ENCODE results near the gene SPOUT1. TPM values are rescaled to one million over a fixed set of nuclear protein-coding genes. Genes with fewer than 3 reads are reported as not detected.

Gene SPOUT1
- total and polyA plus RNA-seq, 2 experiments from 2014 or later, result 15.9 to 43.0 TPM

GRCh38 chr9:128838338-128838737 is 8.7 kb upstream of the SPOUT1 start:
- TF ChIP-seq EZH2 (IDR thresholded peaks at IDR 0.05; ENCODE audit: insufficient read depth, poor library complexity, severe bottlenecking) (no peak), EZH2phosphoT487 (IDR thresholded peaks at IDR 0.05; ENCODE audit: insufficient read depth, low read depth) (no peak)
- H3K4me3 ChIP-seq, result no peak overlapping the region
- H3K4me2 ChIP-seq (ENCODE audit: unreplicated experiment), result no peak overlapping the region
- no peak overlapping the region for H3K9ac ChIP-seq
- no peaks in the 10 kb centered on the region for H3K36me3 ChIP-seq (ENCODE audit: low read depth)
- H3K79me2 ChIP-seq (ENCODE audit: insufficient read depth), result no peaks in the 10 kb centered on the region
- H3K27ac ChIP-seq, result no peak overlapping the region
- no peaks in the 10 kb centered on the region for H3K4me1 ChIP-seq (ENCODE audit: insufficient read depth)
- no peaks in the 10 kb centered on the region for H3K9me2 ChIP-seq (ENCODE audit: insufficient read depth)
- WGBS, 2 experiments (ENCODE audit: low coverage in 1 of 2, low lambda C conversion rate in 2 of 2, missing lambda C conversion rate in 2 of 2), result 77 to 78% methylated on average over 3 of the region's 3 CpGs
- H3K9me3 ChIP-seq (ENCODE audit: low read depth), result no peaks in the 10 kb centered on the region
- no peaks in the 10 kb centered on the region for H4K20me1 ChIP-seq (ENCODE audit: insufficient read depth)
- H3K27me3 ChIP-seq (replicated peaks; ENCODE audit: insufficient read depth), result no peaks in the 10 kb centered on the region
- DNase-seq, result no peak
- in situ Hi-C loops (cut with MboI), result no loop called here
- H3F3A ChIP-seq (ENCODE audit: insufficient read depth), result no peaks in the 10 kb centered on the region
- H2AFZ ChIP-seq, result no peak overlapping the region

- no peak overlapping the region for H3K4me2 ChIP-seq (ENCODE audit: unreplicated experiment)
- no peaks in the 10 kb centered on the region for H3K79me2 ChIP-seq (ENCODE audit: insufficient read depth)
- no peak for TF ChIP-seq EZH2 (IDR thresholded peaks at IDR 0.05; ENCODE audit: insufficient read depth, poor library complexity, severe bottlenecking)
- no peak for TF ChIP-seq EZH2phosphoT487 (IDR thresholded peaks at IDR 0.05; ENCODE audit: insufficient read depth, low read depth)
- H3F3A ChIP-seq (ENCODE audit: insufficient read depth), result no peaks in the 10 kb centered on the region
- no peak overlapping the region for H3K4me3 ChIP-seq
- H3K9me2 ChIP-seq (ENCODE audit: insufficient read depth), result no peaks in the 10 kb centered on the region
- no peaks in the 10 kb centered on the region for H3K4me1 ChIP-seq (ENCODE audit: insufficient read depth)
- no peaks in the 10 kb centered on the region for H4K20me1 ChIP-seq (ENCODE audit: insufficient read depth)
- no peak overlapping the region for H2AFZ ChIP-seq
- no peaks in the 10 kb centered on the region for H3K36me3 ChIP-seq (ENCODE audit: low read depth)
- H3K27ac ChIP-seq, result no peak overlapping the region
- 83 to 85% methylated on average over 14 of the region's 14 CpGs for WGBS, 2 experiments (ENCODE audit: low coverage in 1 of 2, low lambda C conversion rate in 2 of 2, missing lambda C conversion rate in 2 of 2)
- DNase-seq, result no peak
- H3K9me3 ChIP-seq (ENCODE audit: low read depth), result no peaks in the 10 kb centered on the region
- in situ Hi-C loops (cut with MboI), result no loop called here
- no peaks in the 10 kb centered on the region for H3K27me3 ChIP-seq (replicated peaks; ENCODE audit: insufficient read depth)
- no peak overlapping the region for H3K9ac ChIP-seq
Observed at GRCh38 chr9:128836509-128837145, 7.0 kb upstream of the SPOUT1 start.

GRCh38 chr9:128835246-128836210 is 5.9 kb upstream of the SPOUT1 start:
- Histone ChIP-seq H3K27me3 (replicated peaks; ENCODE audit: insufficient read depth) (no peaks in the 10 kb centered on the region), H3K9ac (no peak overlapping the region), H3K4me1 (ENCODE audit: insufficient read depth) (no peaks in the 10 kb centered on the region), H3K79me2 (ENCODE audit: insufficient read depth) (no peaks in the 10 kb centered on the region), H3K9me2 (ENCODE audit: insufficient read depth) (no peaks in the 10 kb centered on the region), H3F3A (ENCODE audit: insufficient read depth) (no peaks in the 10 kb centered on the region), H2AFZ (no peak overlapping the region), H3K4me3 (no peak overlapping the region), H3K36me3 (ENCODE audit: low read depth) (no peaks in the 10 kb centered on the region), H3K4me2 (ENCODE audit: unreplicated experiment) (no peak overlapping the region), H3K27ac (no peak overlapping the region), H4K20me1 (ENCODE audit: insufficient read depth) (no peaks in the 10 kb centered on the region), H3K9me3 (ENCODE audit: low read depth) (no peaks in the 10 kb centered on the region)
- whole genome bisulfite sequencing, 2 experiments (ENCODE audit: low coverage in 1 of 2, low lambda C conversion rate in 2 of 2, missing lambda C conversion rate in 2 of 2), result 94 to 96% methylated on average over 24 to 28 of the region's 28 CpGs
- DNase-seq, result no peak
- no peak for TF ChIP-seq EZH2 (IDR thresholded peaks at IDR 0.05; ENCODE audit: insufficient read depth, poor library complexity, severe bottlenecking)
- TF ChIP-seq EZH2phosphoT487 (IDR thresholded peaks at IDR 0.05; ENCODE audit: insufficient read depth, low read depth), result no peak
- in situ Hi-C loops (cut with MboI), result no loop called here

GRCh38 chr9:128833696-128834095 is 4.1 kb upstream of the SPOUT1 start:
- in situ Hi-C loops (cut with MboI), result no loop called here
- no peak overlapping the region for H3K4me3 ChIP-seq
- WGBS, 2 experiments (ENCODE audit: low coverage in 1 of 2, low lambda C conversion rate in 2 of 2, missing lambda C conversion rate in 2 of 2), result 92 to 97% methylated on average over 10 of the region's 10 CpGs

More at GRCh38 chr9:128833696-128834095, 4.1 kb upstream of the SPOUT1 start:
- DNase-seq, result no peak
- no peak overlapping the region for H3K9ac ChIP-seq
- H3K27ac ChIP-seq, result no peak overlapping the region
- no peaks in the 10 kb centered on the region for H4K20me1 ChIP-seq (ENCODE audit: insufficient read depth)
- H3K4me1 ChIP-seq (ENCODE audit: insufficient read depth), result peaks cover 2% of the 10 kb centered on the region; the same call in 1 of the 2 replicates
- no peak for TF ChIP-seq EZH2 (IDR thresholded peaks at IDR 0.05; ENCODE audit: insufficient read depth, poor library complexity, severe bottlenecking)
- TF ChIP-seq EZH2phosphoT487 (IDR thresholded peaks at IDR 0.05; ENCODE audit: insufficient read depth, low read depth), result no peak
- H3K9me3 ChIP-seq (ENCODE audit: low read depth), result no peaks in the 10 kb centered on the region
- H3K79me2 ChIP-seq (ENCODE audit: insufficient read depth), result peaks cover 6% of the 10 kb centered on the region
- no peaks in the 10 kb centered on the region for H3K27me3 ChIP-seq (replicated peaks; ENCODE audit: insufficient read depth)
- no peak overlapping the region for H3K4me2 ChIP-seq (ENCODE audit: unreplicated experiment)
- H2AFZ ChIP-seq, result no peak overlapping the region
- no peaks in the 10 kb centered on the region for H3K9me2 ChIP-seq (ENCODE audit: insufficient read depth)
- no peaks in the 10 kb centered on the region for H3F3A ChIP-seq (ENCODE audit: insufficient read depth)
- no peaks in the 10 kb centered on the region for H3K36me3 ChIP-seq (ENCODE audit: low read depth)

Measured in GM23248 (cell line).